Endodermal cell (in vitro differentiated cells): ENCODE measurements around the gene PDE8A. TPM values are rescaled to one million over a fixed set of nuclear protein-coding genes. Genes with fewer than 3 reads are reported as not detected.
"Not testable (repeated sequence)": the region's sequence is repeated elsewhere in the genome, so short reads cannot be mapped to it uniquely, and the experiment has no call there.

Source experiments
- DNase-seq: peaks from one replicate; pipeline ENCODE4 v3.0.0-alpha.2; 2017
- H3K27ac ChIP-seq: 2 replicates; pipeline ENCODE4 v1.5.1; 2013; ENCODE audit warnings: mild to moderate bottlenecking, low read depth, low read length, moderate library complexity
- H3K27me3 ChIP-seq: 2 replicates; pipeline ENCODE4 v1.6.1; 2013; ENCODE audit warnings: mild to moderate bottlenecking, low read length, moderate library complexity; ENCODE audit not compliant: insufficient read depth, control insufficient read depth, poor library complexity, severe bottlenecking
- H3K36me3 ChIP-seq: 2 replicates; pipeline ENCODE4 v1.7.0; 2013; ENCODE audit warnings: mild to moderate bottlenecking, low read length, moderate library complexity; ENCODE audit not compliant: control insufficient read depth, insufficient read depth
- H3K4me1 ChIP-seq: one replicate; pipeline ENCODE4 v1.7.0; 2013; ENCODE audit warnings: low read length; ENCODE audit not compliant: control insufficient read depth, insufficient read depth
- H3K4me3 ChIP-seq: 2 replicates; pipeline ENCODE4 v1.5.1; 2013; ENCODE audit warnings: mild to moderate bottlenecking, low read length, moderate library complexity
- H3K9ac ChIP-seq: 2 replicates; pipeline ENCODE4 v1.6.1; 2013; ENCODE audit warnings: mild to moderate bottlenecking, low read length, moderate library complexity; ENCODE audit not compliant: poor library complexity, severe bottlenecking; ENCODE audit errors: extremely low read depth
- H3K9me3 ChIP-seq: 2 replicates; pipeline ENCODE4 v1.6.1; 2013; ENCODE audit warnings: mild to moderate bottlenecking, low read length, moderate library complexity; ENCODE audit not compliant: control insufficient read depth
- H3K27ac Mint-ChIP-seq: 2 replicates; pipeline ENCODE4 v1.8.0; 2020; ENCODE audit warnings: mixed read lengths
- H3K27me3 Mint-ChIP-seq: 2 replicates; pipeline ENCODE4 v1.8.0; 2021; ENCODE audit warnings: mild to moderate bottlenecking, mixed read lengths; ENCODE audit not compliant: insufficient read depth
- H3K36me3 Mint-ChIP-seq: 2 replicates; pipeline ENCODE4 v1.8.0; 2020; ENCODE audit warnings: low read depth, mixed read lengths
- H3K4me1 Mint-ChIP-seq: 2 replicates; pipeline ENCODE4 v1.8.0; 2020; ENCODE audit warnings: mixed read lengths
- H3K4me3 Mint-ChIP-seq: 2 replicates; pipeline ENCODE4 v1.8.0; 2020; ENCODE audit warnings: mild to moderate bottlenecking, moderate library complexity, mixed read lengths
- H3K9me3 Mint-ChIP-seq: 2 replicates; pipeline ENCODE4 v1.8.0; 2020; ENCODE audit warnings: mild to moderate bottlenecking, mixed read lengths
- WGBS, 2 experiments: methylation state at CpG; one replicate each; pipeline versions ENCODE4 v1.1.5 to v1.1.7; 2013; ENCODE audit warnings: missing lambda C conversion rate in 2 of 2, mixed read lengths in 1 of 2; ENCODE audit not compliant: insufficient coverage in 1 of 2, insufficient read length in 1 of 2; 5-methylcytosine and 5-hydroxymethylcytosine counted together
- total RNA-seq, 2 donors: library from RNA; stranded (reverse); fragmentation: NEBNext Ultra II Directional in 1 of 2; extraction: Animal tissue kit (Norgen Biotek cat#: 25700) in 1 of 2; gene quantifications; 2 replicates in 1 of 2; 3 replicates in 1 of 2; pipeline ENCODE4 v1.2.1, GENCODE V29; 2021

PDE8A gene
- total RNA-seq, 2 donors from 2014 or later, result 14.8 to 15.2 TPM

DNA sequence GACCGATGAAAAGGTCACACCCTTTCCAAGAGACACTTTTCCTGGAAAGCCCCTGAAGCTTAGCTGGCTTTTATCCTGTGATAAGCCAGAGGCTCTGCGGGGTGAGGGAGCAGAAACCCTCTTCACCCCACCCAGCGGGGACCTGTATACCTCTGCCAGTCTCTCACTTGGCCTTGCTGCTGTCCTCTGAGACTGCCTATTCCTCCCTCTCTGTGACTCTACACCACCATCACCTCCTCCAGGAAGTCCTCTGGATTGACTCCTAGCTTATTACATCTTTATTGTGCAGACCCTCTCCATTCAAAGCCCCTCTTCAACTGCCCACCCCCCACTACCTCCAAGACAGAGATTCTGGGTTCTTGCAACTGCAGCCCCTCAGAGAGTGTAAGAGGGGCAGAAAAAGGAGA, 206.5 kb downstream of the PDE8A start:
- H3K36me3 Mint-ChIP-seq, H3K9ac ChIP-seq, H3K27ac Mint-ChIP-seq, H3K9me3 Mint-ChIP-seq, H3K27ac ChIP-seq, DNase-seq, H3K4me1 Mint-ChIP-seq, H3K36me3 ChIP-seq, H3K27me3 Mint-ChIP-seq, H3K4me3 Mint-ChIP-seq, H3K27me3 ChIP-seq, H3K9me3 ChIP-seq, H3K4me3 ChIP-seq, H3K4me1 ChIP-seq: not testable (repeated sequence)
- WGBS, 2 experiments, result 60 to 95% methylated on average over 1 to 3 of the region's 3 CpGs

Other genes starting within 250 kb of the PDE8A start
- gene ZNF592, start 233.3 kb upstream of the PDE8A start, total RNA-seq, result 10 to 100 TPM; 33.3 to 35.2 TPM
- gene ALPK3, start 164.5 kb upstream of the PDE8A start, total RNA-seq, result 10 to 100 TPM; 57.8 to 94.1 TPM
- gene SLC28A1, start 97.2 kb upstream of the PDE8A start, total RNA-seq, result not detected